ENCODE measurements around the gene GRID2.

The GRID2 gene

DNA sequence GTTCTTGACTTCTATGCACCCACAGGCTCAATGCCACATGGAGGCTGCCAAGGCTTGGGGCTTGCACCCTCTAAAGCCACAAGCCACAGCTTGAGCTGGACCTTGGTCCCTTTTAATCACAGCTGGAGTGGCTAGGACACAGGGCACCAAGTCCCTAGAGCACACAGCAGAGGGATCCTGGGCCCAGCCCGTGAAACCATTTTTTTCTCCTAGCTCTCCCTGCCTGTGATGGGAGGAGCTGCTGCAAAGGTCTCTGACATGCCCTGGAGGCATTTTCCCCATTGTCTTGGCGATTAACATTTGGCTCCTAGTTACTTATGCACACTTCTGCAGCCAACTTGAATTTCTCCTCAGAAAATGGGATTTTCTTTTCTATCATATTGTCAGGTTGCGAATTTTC lies 410.9 kb downstream of the GRID2 start:
- H2BK15ac ChIP-seq (ENCODE audit: low read length), result no peak overlapping the region
- H3K9me3 ChIP-seq (replicated peaks in 1 of 2; ENCODE audit: control insufficient read depth in 2 of 2, insufficient read depth in 1 of 2, low read depth in 1 of 2, low read length in 2 of 2), result no peaks in the 10 kb centered on the region
- no peak overlapping the region for H3K9ac ChIP-seq (ENCODE audit: low read depth, low read length, poor library complexity)
- no peak overlapping the region for H3K23ac ChIP-seq (ENCODE audit: low read depth, low read length, poor library complexity)
- H3K36me3 ChIP-seq (replicated peaks in 1 of 2; ENCODE audit: control insufficient read depth in 2 of 2, insufficient read depth in 2 of 2, low read length in 2 of 2), result no peaks in the 10 kb centered on the region
- no peak overlapping the region for H3K18ac ChIP-seq (ENCODE audit: low read length)
- no peak overlapping the region for H3K4me3 ChIP-seq (ENCODE audit: low read length in 2 of 2)
- no peak overlapping the region for H3K27ac ChIP-seq (replicated peaks; ENCODE audit: low read length)
- no peak overlapping the region for H2AFZ ChIP-seq (ENCODE audit: low read length)
- H2BK12ac ChIP-seq (ENCODE audit: low read length), result no peak overlapping the region
- H4K8ac ChIP-seq (ENCODE audit: low read depth, low read length), result no peak overlapping the region
- no peak overlapping the region for H2BK5ac ChIP-seq (ENCODE audit: low read length)
- H3K79me1 ChIP-seq (ENCODE audit: low read depth, low read length), result no peaks in the 10 kb centered on the region
- no peaks in the 10 kb centered on the region for H3K4me1 ChIP-seq (ENCODE audit: control insufficient read depth in 2 of 2, insufficient read depth in 1 of 2, low read depth in 1 of 2, low read length in 2 of 2)
- no peak overlapping the region for H2AK5ac ChIP-seq (ENCODE audit: low read depth, low read length)
- H3K27me3 ChIP-seq (ENCODE audit: control insufficient read depth in 3 of 3, insufficient read depth in 3 of 3, low read depth in 1 of 3, low read length in 3 of 3), result no peaks in the 10 kb centered on the region
- DNase-seq (ENCODE audit: low spot score), result no peak
- no CpG with 5 or more reads among the region's 3 CpGs for WGBS, 2 donors (ENCODE audit: extremely low coverage in 2 of 2, insufficient read length in 2 of 2, insufficient replicate concordance in 1 of 2)
- no peak overlapping the region for H4K91ac ChIP-seq (ENCODE audit: low read depth, low read length, poor library complexity)
- H3K14ac ChIP-seq (ENCODE audit: low read length), result no peak overlapping the region
- H3K4me2 ChIP-seq (ENCODE audit: insufficient read depth, low read length, poor library complexity, severe bottlenecking), result no peak overlapping the region
- no peak overlapping the region for H2BK120ac ChIP-seq (ENCODE audit: low read depth, low read length)
- H3K4ac ChIP-seq (ENCODE audit: low read length), result no peak overlapping the region

DNA sequence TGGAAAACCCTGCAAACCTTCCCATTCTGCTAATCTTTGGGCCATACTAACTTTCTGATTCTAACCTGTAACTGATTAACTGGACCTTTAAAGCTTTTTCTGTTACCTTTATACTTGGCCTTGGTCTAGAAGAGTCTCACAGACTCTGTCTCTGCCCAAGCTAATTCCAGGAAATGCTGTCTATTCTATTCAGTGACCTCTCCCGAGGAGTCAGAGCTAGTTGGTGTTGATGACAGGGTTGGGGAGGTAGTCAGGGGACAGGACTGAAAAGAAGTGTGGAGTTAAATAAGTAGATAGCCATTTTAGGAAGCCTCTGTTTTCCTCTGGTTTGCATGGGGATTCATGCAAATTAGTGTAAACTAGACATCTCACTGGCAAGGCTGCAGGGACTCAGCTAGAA lies 429.5 kb downstream of the GRID2 start:
- H3K4me3 ChIP-seq (ENCODE audit: low read length in 2 of 2), result no peak overlapping the region
- H2AFZ ChIP-seq (ENCODE audit: low read length), result peak overlapping the region; percentile 11
- no peak overlapping the region for H2AK5ac ChIP-seq (ENCODE audit: low read depth, low read length)
- no CpG with 5 or more reads among the region's 1 CpG for WGBS, 2 donors (ENCODE audit: extremely low coverage in 2 of 2, insufficient read length in 2 of 2, insufficient replicate concordance in 1 of 2)
- no peaks in the 10 kb centered on the region for H3K36me3 ChIP-seq (replicated peaks in 1 of 2; ENCODE audit: control insufficient read depth in 2 of 2, insufficient read depth in 2 of 2, low read length in 2 of 2)
- no peak overlapping the region for H4K91ac ChIP-seq (ENCODE audit: low read depth, low read length, poor library complexity)
- H3K4me1 ChIP-seq (ENCODE audit: control insufficient read depth in 2 of 2, insufficient read depth in 1 of 2, low read depth in 1 of 2, low read length in 2 of 2), result no peaks in the 10 kb centered on the region
- no peak overlapping the region for H2BK12ac ChIP-seq (ENCODE audit: low read length)
- no peak overlapping the region for H4K8ac ChIP-seq (ENCODE audit: low read depth, low read length)
- no peak overlapping the region for H2BK120ac ChIP-seq (ENCODE audit: low read depth, low read length)
- no peak overlapping the region for H3K4me2 ChIP-seq (ENCODE audit: insufficient read depth, low read length, poor library complexity, severe bottlenecking)
- no peak overlapping the region for H3K14ac ChIP-seq (ENCODE audit: low read length)
- no peak overlapping the region for H3K4ac ChIP-seq (ENCODE audit: low read length)
- H3K18ac ChIP-seq (ENCODE audit: low read length), result no peak overlapping the region
- H3K79me1 ChIP-seq (ENCODE audit: low read depth, low read length), result no peaks in the 10 kb centered on the region
- H3K27me3 ChIP-seq (ENCODE audit: control insufficient read depth in 3 of 3, insufficient read depth in 3 of 3, low read depth in 1 of 3, low read length in 3 of 3), result no peaks in the 10 kb centered on the region
- no peaks in the 10 kb centered on the region for H3K9me3 ChIP-seq (replicated peaks in 1 of 2; ENCODE audit: control insufficient read depth in 2 of 2, insufficient read depth in 1 of 2, low read depth in 1 of 2, low read length in 2 of 2)
- no peak overlapping the region for H2BK15ac ChIP-seq (ENCODE audit: low read length)
- H3K27ac ChIP-seq (replicated peaks; ENCODE audit: low read length), result no peak overlapping the region
- no peak overlapping the region for H3K23ac ChIP-seq (ENCODE audit: low read depth, low read length, poor library complexity)
- DNase-seq (ENCODE audit: low spot score), result no peak
- H3K9ac ChIP-seq (ENCODE audit: low read depth, low read length, poor library complexity), result no peak overlapping the region
- no peak overlapping the region for H2BK5ac ChIP-seq (ENCODE audit: low read length)

DNA sequence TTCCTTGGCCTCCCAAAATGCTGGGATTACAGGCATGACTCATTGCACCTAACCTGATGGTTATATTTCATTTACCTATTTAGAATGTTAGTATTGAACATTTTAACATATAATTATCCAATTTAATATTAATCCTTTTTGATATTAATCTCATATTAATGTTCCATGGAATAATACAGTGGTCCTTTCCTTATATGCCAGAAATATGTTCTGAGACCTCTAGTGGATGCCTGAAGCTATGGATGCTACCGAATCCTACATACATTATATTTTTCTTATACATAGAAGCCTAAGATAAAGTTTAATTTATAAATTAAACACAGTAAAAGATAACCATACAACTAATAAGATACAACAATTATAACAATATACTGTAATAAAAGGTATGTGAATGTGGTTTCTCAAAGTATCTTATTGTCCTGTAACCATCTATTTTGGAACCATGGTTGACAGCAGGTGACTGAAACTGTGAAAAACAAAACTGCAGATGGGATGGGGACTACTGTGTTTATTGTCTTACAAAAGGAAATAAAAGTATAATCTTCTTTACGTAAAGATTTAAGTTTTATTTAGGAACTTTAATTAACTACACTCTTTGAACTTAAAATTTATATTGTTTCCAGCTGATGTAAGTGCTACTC lies 431.4 kb downstream of the GRID2 start:
- H4K91ac ChIP-seq (ENCODE audit: low read depth, low read length, poor library complexity), result no peak overlapping the region
- no peak overlapping the region for H3K9ac ChIP-seq (ENCODE audit: low read depth, low read length, poor library complexity)
- no peaks in the 10 kb centered on the region for H3K9me3 ChIP-seq (replicated peaks in 1 of 2; ENCODE audit: control insufficient read depth in 2 of 2, insufficient read depth in 1 of 2, low read depth in 1 of 2, low read length in 2 of 2)
- H3K23ac ChIP-seq (ENCODE audit: low read depth, low read length, poor library complexity), result no peak overlapping the region
- no peaks in the 10 kb centered on the region for H3K36me3 ChIP-seq (replicated peaks in 1 of 2; ENCODE audit: control insufficient read depth in 2 of 2, insufficient read depth in 2 of 2, low read length in 2 of 2)
- no peak overlapping the region for H3K14ac ChIP-seq (ENCODE audit: low read length)
- H4K8ac ChIP-seq (ENCODE audit: low read depth, low read length), result no peak overlapping the region
- no peak for DNase-seq (ENCODE audit: low spot score)
- no peaks in the 10 kb centered on the region for H3K27me3 ChIP-seq (ENCODE audit: control insufficient read depth in 3 of 3, insufficient read depth in 3 of 3, low read depth in 1 of 3, low read length in 3 of 3)
- H3K79me1 ChIP-seq (ENCODE audit: low read depth, low read length), result no peaks in the 10 kb centered on the region
- H2BK12ac ChIP-seq (ENCODE audit: low read length), result no peak overlapping the region
- H2AFZ ChIP-seq (ENCODE audit: low read length), result no peak overlapping the region
- no peak overlapping the region for H3K27ac ChIP-seq (replicated peaks; ENCODE audit: low read length)
- H3K4me2 ChIP-seq (ENCODE audit: insufficient read depth, low read length, poor library complexity, severe bottlenecking), result no peak overlapping the region
- no peak overlapping the region for H3K4me3 ChIP-seq (ENCODE audit: low read length in 2 of 2)
- no peak overlapping the region for H2AK5ac ChIP-seq (ENCODE audit: low read depth, low read length)
- no peak overlapping the region for H2BK120ac ChIP-seq (ENCODE audit: low read depth, low read length)
- H2BK15ac ChIP-seq (ENCODE audit: low read length), result no peak overlapping the region
- no peak overlapping the region for H3K4ac ChIP-seq (ENCODE audit: low read length)
- no peaks in the 10 kb centered on the region for H3K4me1 ChIP-seq (ENCODE audit: control insufficient read depth in 2 of 2, insufficient read depth in 1 of 2, low read depth in 1 of 2, low read length in 2 of 2)
- H2BK5ac ChIP-seq (ENCODE audit: low read length), result no peak overlapping the region
- no peak overlapping the region for H3K18ac ChIP-seq (ENCODE audit: low read length)
- no CpG with 5 or more reads among the region's 2 CpGs for WGBS, 2 donors (ENCODE audit: extremely low coverage in 2 of 2, insufficient read length in 2 of 2, insufficient replicate concordance in 1 of 2)

DNA sequence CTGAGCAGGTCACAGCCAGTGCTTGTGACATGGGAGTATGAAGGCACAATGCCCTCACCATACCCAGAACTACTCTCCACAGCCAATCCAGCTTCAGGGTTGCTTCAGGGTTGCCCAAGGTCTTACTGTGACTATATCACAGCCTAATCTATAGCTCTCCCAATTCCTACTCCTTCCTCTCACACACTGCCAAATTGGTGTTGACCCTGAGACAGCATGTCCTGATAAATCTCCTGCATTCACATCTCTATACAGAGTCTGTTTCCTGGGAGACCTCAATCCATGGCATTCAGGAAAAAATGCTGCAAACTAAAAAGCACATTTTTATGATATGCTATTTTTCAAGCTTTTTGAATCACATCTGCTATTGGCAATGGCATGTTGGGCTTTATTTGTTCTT lies 456.7 kb downstream of the GRID2 start:
- Histone ChIP-seq H3K27me3 (ENCODE audit: control insufficient read depth in 3 of 3, insufficient read depth in 3 of 3, low read depth in 1 of 3, low read length in 3 of 3) (no peaks in the 10 kb centered on the region), H3K36me3 (replicated peaks in 1 of 2; ENCODE audit: control insufficient read depth in 2 of 2, insufficient read depth in 2 of 2, low read length in 2 of 2) (no peaks in the 10 kb centered on the region), H3K79me1 (ENCODE audit: low read depth, low read length) (no peaks in the 10 kb centered on the region), H2BK12ac (ENCODE audit: low read length) (no peak overlapping the region), H3K4me1 (ENCODE audit: control insufficient read depth in 2 of 2, insufficient read depth in 1 of 2, low read depth in 1 of 2, low read length in 2 of 2) (peaks cover 0 to 5% of the 10 kb centered on the region in 2 donors), H3K9me3 (replicated peaks in 1 of 2; ENCODE audit: control insufficient read depth in 2 of 2, insufficient read depth in 1 of 2, low read depth in 1 of 2, low read length in 2 of 2) (no peaks in the 10 kb centered on the region), H2BK15ac (ENCODE audit: low read length) (no peak overlapping the region), H4K91ac (ENCODE audit: low read depth, low read length, poor library complexity) (no peak overlapping the region), H2AK5ac (ENCODE audit: low read depth, low read length) (no peak overlapping the region), H3K4ac (ENCODE audit: low read length) (no peak overlapping the region), H3K4me2 (ENCODE audit: insufficient read depth, low read length, poor library complexity, severe bottlenecking) (no peak overlapping the region), H3K4me3 (ENCODE audit: low read length in 2 of 2) (no peak overlapping the region), H4K8ac (ENCODE audit: low read depth, low read length) (no peak overlapping the region), H3K27ac (replicated peaks; ENCODE audit: low read length) (no peak overlapping the region), H3K23ac (ENCODE audit: low read depth, low read length, poor library complexity) (no peak overlapping the region), H2AFZ (ENCODE audit: low read length) (no peak overlapping the region), H3K18ac (ENCODE audit: low read length) (no peak overlapping the region), H2BK5ac (ENCODE audit: low read length) (no peak overlapping the region), H3K9ac (ENCODE audit: low read depth, low read length, poor library complexity) (no peak overlapping the region), H3K14ac (ENCODE audit: low read length) (no peak overlapping the region), H2BK120ac (ENCODE audit: low read depth, low read length) (no peak overlapping the region)
- no peak for DNase-seq (ENCODE audit: low spot score)

Measured in neuronal stem cell (in vitro differentiated cells).